Kidney (tissue), 22 donors: Measurements from ENCODE around the gene MAGI1. TPM values are rescaled to one million over a fixed set of nuclear protein-coding genes. Genes with fewer than 3 reads are reported as not detected.

ENCODE experiments used
- DNase-seq, 5 donors: peaks; one replicate each; pipeline ENCODE4 v3.0.0-alpha.2; 2013 to 2020
- FAIRE-seq: peaks from 2 replicates; lab custom pipeline; 2012; peaks lifted over from hg19 to GRCh38; lab: Jason Lieb, UNC
- H3K27ac ChIP-seq, 2 donors: one replicate each; pipeline ENCODE4 v1.7.0; 2013; ENCODE audit warnings: low read depth in 2 of 2, low read length in 2 of 2, inconsistent platforms in 1 of 2
- H3K27me3 ChIP-seq: one replicate; pipeline ENCODE4 v1.7.1; 2013; ENCODE audit warnings: low read length, inconsistent platforms; ENCODE audit not compliant: control insufficient read depth, insufficient read depth
- H3K36me3 ChIP-seq, 3 donors: one replicate each; pipeline versions ENCODE4 v1.7.0 to v1.7.1; 2013; ENCODE audit warnings: low read length in 3 of 3, control low read depth in 1 of 3, inconsistent platforms in 1 of 3; ENCODE audit not compliant: insufficient read depth in 3 of 3, control insufficient read depth in 2 of 3
- H3K4me1 ChIP-seq, 3 donors: one replicate each; pipeline versions ENCODE4 v1.7.0 to v1.7.1; 2013; ENCODE audit warnings: low read length in 3 of 3, inconsistent platforms in 1 of 3, low read depth in 1 of 3; ENCODE audit not compliant: control insufficient read depth in 2 of 3, insufficient read depth in 2 of 3
- H3K4me3 ChIP-seq, 3 donors: one replicate each; pipeline versions ENCODE4 v1.7.0 to v1.8.1; 2013; ENCODE audit warnings: low read length in 3 of 3, control low read depth in 1 of 3, inconsistent platforms in 1 of 3
- H3K9ac ChIP-seq, 3 donors: one replicate each; pipeline versions ENCODE4 v1.7.0 to v1.7.1; 2013; ENCODE audit warnings: low read length in 3 of 3, control low read depth in 1 of 3, inconsistent platforms in 1 of 3
- H3K9me3 ChIP-seq, 3 donors: one replicate each; pipeline versions ENCODE4 v1.7.0 to v1.7.1; 2013; ENCODE audit warnings: low read length in 3 of 3, control low read depth in 1 of 3, inconsistent platforms in 1 of 3; ENCODE audit not compliant: control insufficient read depth in 2 of 3, insufficient read depth in 1 of 3
- intact Hi-C: fragments of 100-400 bp; cut with DNase I; formaldehyde crosslinking; loops from one replicate; pipeline ENCODE4 v1.11.1; 2022
- long read RNA-seq, 10 donors: library from polyadenylated mRNA in 1 of 10; unstranded in 1 of 10; transcript quantifications; one replicate each; pipeline ENCODE4 v2.0.0 and lab custom pipeline, GENCODE V29; 2021 to 2026
- polyA plus RNA-seq: library from polyadenylated mRNA; stranded (reverse); fragments of 350-450 nt; fragmentation: Illumina TruSeq; extraction: RNeasy Lipid Tissue Mini Kit (QIAGEN cat#74804); gene quantifications from one replicate; pipeline ENCODE4 v1.2.3, GENCODE V29; 2014; ENCODE audit warnings: low read depth, low replicate concordance; ENCODE audit not compliant: insufficient read depth
- total RNA-seq: library from RNA; stranded (reverse); fragmentation: NEBNext Ultra II Directional; extraction: Animal tissue kit (Norgen Biotek cat#: 25700); gene quantifications from one replicate; pipeline ENCODE4 v1.2.1, GENCODE V29; 2021
- TF ChIP-seq, protein P1 (sequence below): IDR thresholded peaks from 3 replicates; pipeline ENCODE4 v1.5.1; 2012; ENCODE audit warnings: mild to moderate bottlenecking, moderate library complexity, borderline replicate concordance; ENCODE audit not compliant: insufficient read depth; ENCODE audit errors: extremely low read depth
- donor health status: control.
- donor health status: control.
- donor health status: control.
- donor health status: control.
- donor health status: control.
- donor health status: DM: yes; HTN: yes; CAD: no.
- donor health status: Normal renal cell carcinoma (clear cell type).

Gene MAGI1
- total RNA-seq = 42.8 TPM
- 8.2 TPM for polyA plus RNA-seq
- long read RNA-seq, donor 1 = 0 reads
- long read RNA-seq, donor 2, partial matches to known transcripts = 0 of 1 reads
- long read RNA-seq, donor 2, other reads (novel, unspliced or antisense) = 0 of 1 reads
- long read RNA-seq, donor 3 = 0 reads
- long read RNA-seq, donor 4 = 0 reads
- long read RNA-seq, donor 5 = 0 reads
- long read RNA-seq, donor 6 = 0 reads
- long read RNA-seq, donor 7, partial matches to known transcripts = 5 of 29 reads
- long read RNA-seq, donor 7, other reads (novel, unspliced or antisense) = 24 of 29 reads
- long read RNA-seq, donor 8 = 0 reads
- long read RNA-seq, donor 9 = 0 reads
- long read RNA-seq, donor 10, partial matches to known transcripts = 8 of 8 reads
- long read RNA-seq, donor 10, other reads (novel, unspliced or antisense) = 0 of 8 reads

GRCh38 chr3:66038726-66039589 is at the start of gene MAGI1:
MAGI1 (minus strand) TSS chr3:66038918; CDS start chr3:66038308, 610 bp downstream.
- no peak for FAIRE-seq

GRCh38 chr3:66083784-66084213 is 45.1 kb upstream of the MAGI1 start:
- H3K4me1 ChIP-seq = no peaks in the 10 kb centered on the region
- no peak overlapping the region for H3K27ac ChIP-seq
- DNase-seq (peak in 2 of 5 donors; percentile 15 to 27), FAIRE-seq (no peak)
- no peak overlapping the region for H3K4me3 ChIP-seq
- no peaks in the 10 kb centered on the region for H3K9me3 ChIP-seq
- H3K27me3 ChIP-seq = no peaks in the 10 kb centered on the region
- H3K9ac ChIP-seq = no peak overlapping the region
- TF ChIP-seq, protein P1, sequence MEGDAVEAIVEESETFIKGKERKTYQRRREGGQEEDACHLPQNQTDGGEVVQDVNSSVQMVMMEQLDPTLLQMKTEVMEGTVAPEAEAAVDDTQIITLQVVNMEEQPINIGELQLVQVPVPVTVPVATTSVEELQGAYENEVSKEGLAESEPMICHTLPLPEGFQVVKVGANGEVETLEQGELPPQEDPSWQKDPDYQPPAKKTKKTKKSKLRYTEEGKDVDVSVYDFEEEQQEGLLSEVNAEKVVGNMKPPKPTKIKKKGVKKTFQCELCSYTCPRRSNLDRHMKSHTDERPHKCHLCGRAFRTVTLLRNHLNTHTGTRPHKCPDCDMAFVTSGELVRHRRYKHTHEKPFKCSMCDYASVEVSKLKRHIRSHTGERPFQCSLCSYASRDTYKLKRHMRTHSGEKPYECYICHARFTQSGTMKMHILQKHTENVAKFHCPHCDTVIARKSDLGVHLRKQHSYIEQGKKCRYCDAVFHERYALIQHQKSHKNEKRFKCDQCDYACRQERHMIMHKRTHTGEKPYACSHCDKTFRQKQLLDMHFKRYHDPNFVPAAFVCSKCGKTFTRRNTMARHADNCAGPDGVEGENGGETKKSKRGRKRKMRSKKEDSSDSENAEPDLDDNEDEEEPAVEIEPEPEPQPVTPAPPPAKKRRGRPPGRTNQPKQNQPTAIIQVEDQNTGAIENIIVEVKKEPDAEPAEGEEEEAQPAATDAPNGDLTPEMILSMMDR = no peak
- intact Hi-C loops = no loop called here
- H3K36me3 ChIP-seq = no peaks in the 10 kb centered on the region

More at GRCh38 chr3:66038726-66039589, at the start of gene MAGI1:
- Histone ChIP-seq H3K9ac (peak within 1 kb of the TSS; percentile 68 to 88 (median 84)), H3K27me3 (no peaks in the 10 kb centered on the region), H3K4me1 (peaks cover 0 to 13% (median 0%) of the 10 kb centered on the region in 3 donors), H3K27ac (peak within 1 kb of the TSS; percentile 95 to 96), H3K9me3 (no peaks in the 10 kb centered on the region), H3K4me3 (peak within 1 kb of the TSS; percentile 80 to 97 (median 82)), H3K36me3 (no peaks in the 10 kb centered on the region)
- peak; percentile 95 to 98 (median 97) for DNase-seq
- TF ChIP-seq, protein P1 = no peak
- intact Hi-C loops = no loop called here

DNA sequence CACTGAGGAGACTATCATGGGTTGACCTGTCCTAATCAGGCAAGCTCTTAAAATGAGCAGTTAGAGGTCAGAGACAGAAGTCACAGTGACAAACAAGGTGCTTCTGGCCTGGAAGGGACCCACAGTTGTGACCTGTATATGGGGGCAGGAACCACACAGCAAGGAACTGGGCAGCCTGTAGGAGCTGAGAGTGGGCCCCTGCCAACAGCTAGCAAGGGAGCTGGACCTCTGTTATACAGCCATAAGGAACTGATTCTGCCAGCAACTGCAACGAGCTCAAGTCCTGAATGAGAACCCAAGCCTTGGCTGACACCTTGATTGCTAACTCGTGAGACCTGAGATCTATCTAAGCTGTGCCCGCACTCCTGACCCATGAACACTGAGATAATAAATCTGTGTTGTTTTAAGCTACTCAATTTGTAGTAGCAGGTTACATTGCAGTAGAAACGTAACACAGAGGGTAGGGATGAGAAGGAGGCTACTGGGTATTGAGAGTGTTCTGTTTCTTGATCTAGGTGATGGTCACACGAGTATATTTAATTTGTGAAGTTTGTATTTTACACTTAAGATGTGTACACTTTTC is 44.5 kb upstream of the MAGI1 start:
- H3K27ac ChIP-seq = no peak overlapping the region
- H3K9ac ChIP-seq = no peak overlapping the region
- H3K36me3 ChIP-seq = no peaks in the 10 kb centered on the region
- DNase-seq (peak in 4 of 5 donors; percentile 48 to 83 (median 74)), FAIRE-seq (no peak)
- TF ChIP-seq, protein P1 = no peak
- H3K4me1 ChIP-seq = no peaks in the 10 kb centered on the region
- H3K27me3 ChIP-seq = no peaks in the 10 kb centered on the region
- no peaks in the 10 kb centered on the region for H3K9me3 ChIP-seq
- intact Hi-C loops = no loop called here
- H3K4me3 ChIP-seq = no peak overlapping the region
